Osteoblast (primary cell): ENCODE data around the gene ARHGEF6. TPM values are rescaled to one million over a fixed set of nuclear protein-coding genes. Genes with fewer than 3 reads are reported as not detected.

Experiments used
- DNase-seq: peaks from one replicate; pipeline ENCODE4 v3.0.0; 2011; ENCODE audit warnings: low spot score, mixed read lengths; ENCODE audit not compliant: insufficient read length; ENCODE audit errors: missing footprints
- H2AFZ ChIP-seq: 2 replicates; pipeline ENCODE4 v1.6.0; 2011; ENCODE audit warnings: mild to moderate bottlenecking, low read length
- H3K27ac ChIP-seq: 2 replicates; pipeline ENCODE4 v1.5.1; 2011; ENCODE audit warnings: mild to moderate bottlenecking, low read depth, low read length, moderate library complexity
- H3K27me3 ChIP-seq: 2 replicates; pipeline ENCODE4 v1.6.0; 2012; ENCODE audit warnings: mild to moderate bottlenecking, control low read depth, inconsistent platforms, low read length, moderate library complexity; ENCODE audit not compliant: insufficient read depth
- H3K36me3 ChIP-seq: 2 replicates; pipeline ENCODE4 v1.5.1; 2011; ENCODE audit warnings: mild to moderate bottlenecking, low read length, control low read depth, moderate library complexity; ENCODE audit not compliant: insufficient read depth
- H3K4me1 ChIP-seq: 2 replicates; pipeline ENCODE4 v1.5.1; 2011; ENCODE audit warnings: mild to moderate bottlenecking, low read length, control low read depth, moderate library complexity; ENCODE audit not compliant: insufficient read depth
- H3K4me2 ChIP-seq: 2 replicates; pipeline ENCODE4 v1.6.0; 2011; ENCODE audit warnings: mild to moderate bottlenecking, low read length; ENCODE audit not compliant: insufficient read depth
- H3K4me3 ChIP-seq: fragments of 200-600 bp; sonication (generic); 3 replicates; pipeline ENCODE4 v1.5.1; 2012; ENCODE audit warnings: mild to moderate bottlenecking, low read length, inconsistent platforms; ENCODE audit not compliant: insufficient read depth
- H3K79me2 ChIP-seq: 2 replicates; pipeline ENCODE4 v1.6.0; 2012; ENCODE audit warnings: mild to moderate bottlenecking, low read length, control low read depth, inconsistent platforms; ENCODE audit not compliant: insufficient read depth
- H3K9me3 ChIP-seq: 2 replicates; pipeline ENCODE4 v1.5.1; 2011; ENCODE audit warnings: low read depth, low read length, control low read depth
- H4K20me1 ChIP-seq: 2 replicates; pipeline ENCODE4 v1.6.0; 2012; ENCODE audit warnings: mild to moderate bottlenecking, low read length, control low read depth; ENCODE audit not compliant: insufficient read depth
- CTCF ChIP-seq: IDR thresholded peaks from 2 replicates; pipeline ENCODE4 v1.5.1; 2011; ENCODE audit warnings: mild to moderate bottlenecking, low read depth, low read length, moderate library complexity; ENCODE audit errors: extremely low read depth
- total RNA-seq: library from RNA; depleted of rRNA; stranded (reverse); fragments of >200 nt; gene quantifications from 2 replicates; pipeline ENCODE4 v1.2.3, GENCODE V29; 2012

The ARHGEF6 gene
- total RNA-seq, 1 donor = 17.4 TPM

DNA sequence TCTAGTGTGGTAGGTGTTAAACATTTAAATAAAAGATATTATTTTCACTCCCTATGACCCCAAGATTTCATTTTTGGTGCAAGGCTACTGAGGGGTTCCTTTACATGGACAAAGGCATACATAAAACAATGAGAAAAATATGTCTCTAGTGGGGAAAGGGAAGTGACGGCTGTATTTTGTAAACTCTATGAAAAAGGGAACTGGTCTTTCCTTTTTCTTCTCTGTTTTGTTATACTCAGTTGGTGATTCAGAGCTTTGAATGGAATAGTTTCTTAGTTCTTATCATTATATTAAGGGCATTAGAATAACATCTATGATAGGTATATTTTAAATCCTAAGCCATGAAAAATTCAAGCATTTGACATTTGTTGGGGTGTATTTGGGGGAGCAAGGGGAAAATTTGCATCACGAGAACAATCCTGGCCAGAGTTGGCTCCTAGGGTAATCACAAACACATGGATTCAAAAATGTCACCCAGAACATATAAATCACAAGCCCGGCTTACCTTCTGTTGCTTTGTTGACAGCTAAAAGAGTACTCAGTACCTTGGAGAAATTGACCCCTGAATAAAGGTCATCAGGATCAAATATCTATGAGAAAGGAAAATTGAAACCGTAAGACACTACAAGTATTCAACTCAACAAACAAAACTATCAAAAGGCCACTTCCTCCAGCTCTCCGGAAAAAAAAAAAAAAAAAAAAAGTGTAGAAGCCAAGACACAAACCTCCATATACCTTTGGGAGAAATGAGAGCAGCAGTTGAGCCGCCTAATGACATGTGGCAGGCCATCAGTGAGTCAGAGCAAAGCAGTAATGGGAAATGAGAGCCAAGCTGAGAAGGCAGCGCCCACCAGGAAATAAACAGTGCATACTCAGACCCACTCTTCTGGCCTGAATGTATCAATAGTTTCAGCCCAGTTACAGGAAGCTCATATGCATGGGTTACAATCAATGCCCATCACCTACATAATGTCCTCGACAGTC is 33.4 kb downstream of the ARHGEF6 start:
- Histone ChIP-seq H3K9me3 (no peaks in the 10 kb centered on the region), H3K4me2 (no peak overlapping the region), H3K27me3 (no peaks in the 10 kb centered on the region), H4K20me1 (no peaks in the 10 kb centered on the region), H3K79me2 (no peaks in the 10 kb centered on the region), H3K27ac (no peak overlapping the region), H3K4me1 (no peaks in the 10 kb centered on the region), H3K36me3 (no peaks in the 10 kb centered on the region), H2AFZ (no peak overlapping the region), H3K4me3 (no peak overlapping the region)
- TF ChIP-seq CTCF = no peak
- DNase-seq = no peak

GRCh38 chrX:136745215-136746173 is 35.2 kb downstream of the ARHGEF6 start:
- Histone ChIP-seq H3K27me3 (no peaks in the 10 kb centered on the region), H3K79me2 (no peaks in the 10 kb centered on the region), H3K36me3 (no peaks in the 10 kb centered on the region), H2AFZ (peak overlapping the region; percentile 54), H3K4me3 (no peak overlapping the region), H3K9me3 (no peaks in the 10 kb centered on the region), H3K27ac (no peak overlapping the region), H4K20me1 (no peaks in the 10 kb centered on the region), H3K4me2 (peak overlapping the region; percentile 9), H3K4me1 (no peaks in the 10 kb centered on the region)
- no peak for TF ChIP-seq CTCF
- DNase-seq = peak; percentile 52

DNA sequence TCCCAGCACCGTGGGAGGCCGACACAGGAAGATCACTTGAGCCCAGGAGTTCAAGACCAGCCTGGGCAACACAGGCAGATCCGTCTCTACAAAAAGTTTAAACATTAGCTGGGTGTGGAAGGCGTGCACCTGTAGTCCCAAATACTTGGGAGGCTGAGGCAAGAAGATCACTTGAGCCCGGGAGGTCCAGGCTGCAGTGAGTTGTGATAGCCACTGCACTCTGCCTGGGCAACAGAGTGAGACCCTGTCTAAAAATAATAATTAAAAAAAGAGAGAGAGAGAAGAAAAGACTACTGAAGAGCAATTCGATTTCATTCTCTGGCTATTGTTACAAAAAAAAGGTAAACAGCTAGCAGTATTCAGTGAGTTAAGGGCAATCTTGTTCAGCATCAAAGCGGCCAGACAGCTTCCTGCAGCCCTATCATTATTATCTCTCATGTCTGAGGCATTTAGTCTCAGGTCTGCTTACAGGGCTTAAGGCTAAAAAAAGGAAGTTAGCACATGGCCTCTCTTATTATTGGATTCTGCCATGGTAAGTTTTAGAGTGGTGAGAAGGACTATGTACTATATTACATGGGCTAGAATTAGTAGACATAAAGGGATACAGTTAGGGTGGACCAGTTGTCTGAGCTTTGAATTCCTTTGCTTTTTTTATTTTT is 37.9 kb downstream of the ARHGEF6 start:
- no peak overlapping the region for H2AFZ ChIP-seq
- no peak for DNase-seq
- no peaks in the 10 kb centered on the region for H4K20me1 ChIP-seq
- H3K9me3 ChIP-seq = no peaks in the 10 kb centered on the region
- no peaks in the 10 kb centered on the region for H3K4me1 ChIP-seq
- H3K4me3 ChIP-seq = no peak overlapping the region
- H3K4me2 ChIP-seq = no peak overlapping the region
- H3K27me3 ChIP-seq = no peaks in the 10 kb centered on the region
- H3K36me3 ChIP-seq = no peaks in the 10 kb centered on the region
- no peak overlapping the region for H3K27ac ChIP-seq
- H3K79me2 ChIP-seq = no peaks in the 10 kb centered on the region
- TF ChIP-seq CTCF = no peak
